ENCODE results near the gene RPS19BP1.
"Not testable (repeated sequence)": the region's sequence is repeated elsewhere in the genome, so short reads cannot be mapped to it uniquely, and the experiment has no call there.

Gene RPS19BP1

DNA sequence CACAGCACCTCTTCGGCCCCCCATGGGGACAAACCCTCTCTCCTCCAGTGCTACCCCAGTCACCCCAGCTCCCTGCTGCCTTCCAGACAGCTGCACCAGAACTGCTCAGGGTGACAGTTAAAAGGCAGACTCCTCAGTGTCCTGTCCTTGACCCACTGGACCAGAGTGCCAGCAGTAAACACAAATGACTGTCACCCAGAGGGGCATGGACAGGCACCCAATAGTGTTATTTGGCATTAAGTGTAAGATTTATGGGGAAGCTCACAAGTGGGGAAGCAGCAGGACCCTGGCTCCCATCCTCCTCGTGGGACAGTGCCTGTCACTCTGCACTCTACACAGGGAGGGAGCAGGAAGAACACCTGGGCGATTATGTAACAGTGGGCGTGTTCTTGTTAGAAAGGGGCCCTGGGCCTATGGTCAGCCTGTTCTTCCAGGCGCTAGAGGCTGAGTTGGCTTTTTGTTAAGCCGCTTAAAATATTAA is 5.0 kb downstream of the RPS19BP1 start:
- DNase-seq = no peak

DNA sequence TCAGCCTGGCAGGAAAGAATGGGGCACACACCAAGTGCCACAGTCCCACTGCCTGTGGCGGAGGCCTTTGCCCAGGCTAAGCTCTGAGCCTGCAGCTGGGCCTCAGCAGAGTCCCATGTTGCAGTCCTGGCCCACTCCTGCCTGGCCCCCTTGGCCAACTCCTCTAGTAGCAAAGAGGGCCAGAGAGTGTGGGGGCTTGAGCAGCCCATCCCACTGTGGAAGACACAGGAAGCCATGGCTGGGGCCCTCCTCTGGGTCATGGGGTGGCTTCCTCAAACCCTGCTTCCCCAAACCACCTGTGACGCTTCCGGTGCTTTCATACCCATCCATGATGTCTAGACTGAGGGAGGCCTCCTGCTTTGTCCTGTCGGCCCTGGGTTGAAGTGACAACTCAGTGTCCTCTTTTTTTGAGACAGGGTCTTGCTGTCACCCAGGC is 5.8 kb downstream of the RPS19BP1 start:
- DNase-seq = no peak

DNA sequence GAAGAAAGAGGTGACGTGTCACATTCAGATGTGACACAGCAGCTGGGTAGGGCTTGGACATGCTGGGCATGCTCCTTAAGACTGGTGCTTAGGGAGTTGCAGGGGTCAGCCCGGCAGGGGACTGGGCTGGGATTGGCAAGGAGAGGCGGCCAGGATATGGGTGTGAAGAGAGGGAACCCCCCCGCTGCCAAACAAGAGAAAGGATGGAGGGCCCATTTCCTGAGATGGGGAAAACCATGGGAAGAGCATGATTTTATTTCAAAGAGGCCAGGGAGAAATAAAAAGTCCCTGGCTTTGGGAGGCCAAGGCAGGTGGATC is 6.9 kb downstream of the RPS19BP1 start:
- no peak for DNase-seq

DNA sequence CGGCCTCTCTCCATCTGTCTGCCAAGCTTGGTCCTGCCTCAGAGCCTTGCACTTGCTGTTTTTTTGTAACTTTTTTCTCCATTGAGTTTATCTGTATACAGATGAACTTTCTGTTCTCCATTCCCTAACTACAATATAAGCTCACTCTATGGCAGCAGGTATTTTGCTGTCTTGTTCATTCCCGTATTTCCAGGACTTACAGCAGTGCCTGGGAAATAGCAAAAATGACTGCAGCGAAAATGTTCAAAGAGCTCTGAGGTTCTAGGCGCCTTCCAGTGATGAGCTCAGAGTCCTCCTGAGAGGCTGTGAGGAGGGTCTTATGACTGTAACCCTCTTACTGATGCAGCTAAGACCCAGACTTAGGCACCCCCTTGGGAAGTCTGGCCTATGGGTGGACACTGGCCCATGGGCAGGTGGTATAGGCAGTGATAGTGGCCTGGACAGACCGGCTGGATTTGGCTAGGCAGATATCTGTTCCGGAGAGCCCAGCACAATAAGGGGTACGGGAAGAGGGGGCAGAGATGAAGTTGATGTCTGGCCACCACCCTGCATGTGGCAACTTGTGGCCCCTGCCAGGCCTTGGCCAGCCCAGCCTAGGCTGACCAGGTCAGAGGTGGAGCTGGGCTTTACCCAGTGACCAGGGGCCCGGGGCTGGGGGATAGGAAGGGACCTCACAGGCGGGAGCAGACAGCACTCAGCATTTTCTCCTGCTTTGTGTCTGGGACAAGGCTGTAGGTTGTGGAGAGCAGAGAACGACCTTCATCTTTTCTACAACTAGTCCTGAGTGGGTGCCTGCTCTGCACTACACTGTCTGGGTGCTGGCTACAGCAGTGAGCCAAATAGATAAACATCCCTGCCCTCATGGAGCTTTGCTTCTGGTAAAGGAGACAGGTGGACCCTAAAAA is 7.5 kb downstream of the RPS19BP1 start:
- DNase-seq = no peak

DNA sequence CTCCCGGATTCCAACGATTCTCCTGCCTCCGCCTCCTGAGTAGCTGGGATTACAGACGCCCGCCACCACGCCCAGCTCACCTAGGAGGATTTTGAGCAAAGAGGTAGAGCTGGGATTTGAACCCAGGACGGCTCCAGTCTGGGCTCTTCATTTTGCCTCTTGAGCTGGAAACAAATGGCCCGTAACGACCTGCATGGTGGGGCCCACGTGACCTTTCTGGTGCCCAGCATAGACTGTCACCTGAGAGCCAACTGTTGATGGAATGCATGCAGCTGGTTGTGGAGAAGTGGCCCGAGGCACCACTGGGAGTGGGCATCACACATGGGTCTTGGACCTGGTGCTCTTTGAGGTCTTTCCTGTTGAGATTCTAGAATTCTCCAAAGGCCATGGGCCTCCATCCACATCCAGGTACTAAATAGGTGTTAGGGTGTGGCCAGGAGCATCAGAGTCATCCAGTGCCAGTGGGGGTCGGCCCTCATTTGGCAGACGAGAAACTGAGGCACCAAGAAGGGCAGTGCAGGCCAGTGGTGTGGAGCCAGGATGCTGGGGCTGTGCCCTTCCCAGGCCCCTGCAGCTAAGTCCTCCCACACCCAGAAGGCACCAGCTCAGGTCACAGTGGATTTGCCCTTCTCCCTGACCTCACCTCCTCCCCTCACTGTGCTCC is 8.3 kb downstream of the RPS19BP1 start:
- DNase-seq = no peak

DNA sequence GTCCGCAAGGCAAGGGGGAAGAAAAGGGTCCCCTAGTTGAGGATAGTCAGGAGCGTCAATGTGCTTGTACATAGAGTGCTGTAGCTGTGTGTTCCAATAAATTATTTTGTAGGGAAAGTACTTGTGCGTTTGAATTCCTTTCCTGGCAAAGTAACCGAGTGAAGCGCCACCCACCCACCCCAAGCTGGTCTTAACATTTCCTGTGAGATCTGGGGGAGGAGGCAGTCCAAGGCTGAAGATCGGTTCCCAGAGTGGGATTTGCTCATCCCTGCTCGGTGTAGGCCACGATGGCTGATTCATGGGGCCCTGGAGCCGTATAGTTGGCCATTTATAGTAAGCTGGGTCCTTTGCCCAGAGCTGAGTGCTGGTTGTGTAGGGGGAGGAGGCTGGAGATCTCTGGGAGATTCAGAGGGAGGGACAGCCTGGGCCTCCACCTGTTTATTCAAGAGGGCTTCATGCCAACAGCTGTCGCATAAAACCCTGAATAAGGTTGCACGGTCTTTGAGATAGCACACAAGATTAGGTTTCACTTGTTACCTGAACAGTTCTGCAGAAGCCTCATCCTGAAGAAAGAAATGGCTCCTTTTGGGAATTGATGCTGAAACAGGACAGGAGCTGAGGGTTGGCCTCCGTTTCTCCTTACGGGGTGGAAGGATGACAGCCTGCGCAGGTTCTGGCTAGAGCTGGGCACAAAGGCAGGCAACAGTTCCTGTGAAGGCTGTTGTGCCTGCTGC is 9.8 kb downstream of the RPS19BP1 start:
- DNase-seq = peak in 1 of 14 donors; percentile 56

DNA sequence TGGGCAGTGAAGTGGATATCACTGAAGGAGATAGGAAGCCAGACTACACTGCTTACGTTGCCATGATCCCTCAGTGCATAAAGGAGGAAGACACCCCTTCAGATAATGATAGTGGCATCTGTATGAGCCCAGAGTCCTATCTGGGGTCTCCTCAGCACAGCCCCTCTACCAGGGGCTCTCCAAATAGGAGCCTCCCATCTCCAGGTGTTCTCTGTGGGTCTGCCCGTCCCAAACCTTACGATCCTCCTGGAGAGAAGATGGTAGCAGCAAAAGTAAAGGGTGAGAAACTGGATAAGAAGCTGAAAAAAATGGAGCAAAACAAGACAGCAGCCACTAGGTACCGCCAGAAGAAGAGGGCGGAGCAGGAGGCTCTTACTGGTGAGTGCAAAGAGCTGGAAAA is 10.5 kb downstream of the RPS19BP1 start:
- DNase-seq = not testable (repeated sequence)

DNA sequence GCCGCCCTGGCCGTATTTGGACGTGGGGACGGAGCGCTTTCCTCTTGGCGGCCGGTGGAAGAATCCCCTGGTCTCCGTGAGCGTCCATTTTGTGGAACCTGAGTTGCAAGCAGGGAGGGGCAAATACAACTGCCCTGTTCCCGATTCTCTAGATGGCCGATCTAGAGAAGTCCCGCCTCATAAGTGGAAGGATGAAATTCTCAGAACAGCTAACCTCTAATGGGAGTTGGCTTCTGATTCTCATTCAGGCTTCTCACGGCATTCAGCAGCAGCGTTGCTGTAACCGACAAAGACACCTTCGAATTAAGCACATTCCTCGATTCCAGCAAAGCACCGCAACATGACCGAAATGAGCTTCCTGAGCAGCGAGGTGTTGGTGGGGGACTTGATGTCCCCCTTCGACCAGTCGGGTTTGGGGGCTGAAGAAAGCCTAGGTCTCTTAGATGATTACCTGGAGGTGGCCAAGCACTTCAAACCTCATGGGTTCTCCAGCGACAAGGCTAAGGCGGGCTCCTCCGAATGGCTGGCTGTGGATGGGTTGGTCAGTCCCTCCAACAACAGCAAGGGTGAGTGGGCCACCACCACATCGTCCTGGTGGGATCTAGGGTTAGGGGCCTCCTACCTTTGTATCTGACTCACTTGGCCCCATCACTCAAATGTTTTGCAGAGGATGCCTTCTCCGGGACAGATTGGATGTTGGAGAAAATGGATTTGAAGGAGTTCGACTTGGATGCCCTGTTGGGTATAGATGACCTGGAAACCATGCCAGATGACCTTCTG is 11.3 kb downstream of the RPS19BP1 start:
- DNase-seq = not testable (repeated sequence)

DNA sequence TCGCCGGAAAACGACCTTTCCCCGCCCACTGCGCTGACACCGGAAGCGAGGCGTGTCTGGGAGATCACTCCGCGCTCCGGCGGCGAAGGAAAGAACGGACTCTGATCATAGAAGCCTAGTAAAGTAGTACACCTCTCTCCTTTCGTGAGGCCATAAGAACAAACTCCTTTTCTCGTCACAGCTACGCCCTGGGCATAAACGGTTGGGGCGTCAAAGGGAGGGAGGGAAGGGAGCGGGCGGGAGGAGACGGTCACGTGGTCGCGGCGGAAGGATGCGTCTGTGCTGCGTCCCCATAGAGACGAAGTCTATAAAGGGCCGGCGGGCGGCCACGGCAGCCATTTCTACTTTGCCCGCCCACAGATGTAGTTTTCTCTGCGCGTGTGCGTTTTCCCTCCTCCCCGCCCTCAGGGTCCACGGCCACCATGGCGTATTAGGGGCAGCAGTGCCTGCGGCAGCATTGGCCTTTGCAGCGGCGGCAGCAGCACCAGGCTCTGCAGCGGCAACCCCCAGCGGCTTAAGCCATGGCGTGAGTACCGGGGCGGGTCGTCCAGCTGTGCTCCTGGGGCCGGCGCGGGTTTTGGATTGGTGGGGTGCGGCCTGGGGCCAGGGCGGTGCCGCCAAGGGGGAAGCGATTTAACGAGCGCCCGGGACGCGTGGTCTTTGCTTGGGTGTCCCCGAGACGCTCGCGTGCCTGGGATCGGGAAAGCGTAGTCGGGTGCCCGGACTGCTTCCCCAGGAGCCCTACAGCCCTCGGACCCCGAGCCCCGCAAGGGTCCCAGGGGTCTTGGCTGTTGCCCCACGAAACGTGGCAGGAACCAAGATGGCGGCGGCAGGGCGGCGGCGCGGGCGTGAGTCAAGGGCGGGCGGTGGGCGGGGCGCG is 12.1 kb downstream of the RPS19BP1 start, which contains the start of gene ATF4:
Gene ATF4, plus strand, starts transcription at position 337 of the 880 bp plus-strand sequence. CDS start 884 bp downstream, outside the sequence.
- DNase-seq = peak; percentile 54 to 99 (median 94)

DNA sequence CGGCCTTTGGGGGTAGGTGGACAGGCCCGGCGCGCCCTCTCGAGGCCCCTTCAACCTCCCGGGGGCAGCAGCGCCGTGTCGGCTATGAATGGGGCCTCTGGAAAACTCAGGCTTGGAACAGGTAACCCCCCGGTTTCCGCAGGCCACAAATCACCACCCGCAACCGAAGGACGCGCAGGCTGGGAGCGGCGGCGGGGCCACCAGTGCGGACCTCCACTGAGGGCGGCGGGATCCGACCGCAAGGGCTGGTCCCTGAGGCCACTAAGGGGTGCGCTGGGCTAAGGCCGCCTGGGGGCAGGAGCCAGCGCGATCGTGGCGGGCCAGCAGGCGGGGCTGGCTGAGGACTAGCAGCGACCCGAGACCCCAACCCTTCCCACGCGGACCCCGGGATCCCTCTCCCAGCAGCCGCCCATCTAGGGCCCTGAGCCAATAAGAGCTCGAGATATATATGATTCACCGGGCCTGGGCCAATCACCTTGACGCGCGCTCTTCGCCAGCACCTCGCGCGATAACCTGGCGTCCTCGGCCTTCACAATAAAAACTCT is 12.8 kb downstream of the RPS19BP1 start:
- peak in 9 of 14 donors; percentile 68 to 97 (median 81) for DNase-seq

DNA sequence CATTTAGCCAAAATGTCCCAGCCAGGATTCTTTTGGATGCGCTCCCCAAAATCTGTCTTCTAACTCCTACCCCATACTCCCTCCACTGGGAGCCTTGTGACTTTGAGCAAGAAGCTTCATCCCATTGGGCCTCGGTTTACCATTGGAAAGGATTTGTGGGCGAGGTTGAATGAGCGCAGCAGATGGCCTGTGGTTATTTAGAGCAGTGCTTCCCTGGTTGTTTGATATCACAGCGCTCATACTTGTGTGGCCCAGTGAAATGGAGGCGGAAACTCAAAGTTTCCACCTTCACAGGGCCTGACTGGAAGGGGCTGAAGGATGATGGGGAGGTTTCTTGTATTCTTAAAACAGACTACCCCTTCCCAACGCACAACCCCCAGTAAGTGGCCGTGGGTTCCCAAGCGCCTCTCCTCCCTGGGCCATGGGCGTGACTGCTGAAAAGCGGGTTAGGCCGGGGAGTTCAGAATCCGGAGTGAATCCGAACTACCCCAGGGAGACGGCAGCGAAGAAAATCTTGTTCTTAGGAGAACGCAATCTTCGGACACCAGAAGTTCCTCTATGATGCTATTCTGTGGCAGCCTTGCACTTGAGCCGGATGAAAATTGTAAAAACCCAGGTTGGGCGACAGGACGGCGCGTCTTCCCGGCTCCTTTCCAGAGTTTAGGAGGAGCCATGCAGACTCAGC is 13.4 kb downstream of the RPS19BP1 start:
- DNase-seq = no peak

DNA sequence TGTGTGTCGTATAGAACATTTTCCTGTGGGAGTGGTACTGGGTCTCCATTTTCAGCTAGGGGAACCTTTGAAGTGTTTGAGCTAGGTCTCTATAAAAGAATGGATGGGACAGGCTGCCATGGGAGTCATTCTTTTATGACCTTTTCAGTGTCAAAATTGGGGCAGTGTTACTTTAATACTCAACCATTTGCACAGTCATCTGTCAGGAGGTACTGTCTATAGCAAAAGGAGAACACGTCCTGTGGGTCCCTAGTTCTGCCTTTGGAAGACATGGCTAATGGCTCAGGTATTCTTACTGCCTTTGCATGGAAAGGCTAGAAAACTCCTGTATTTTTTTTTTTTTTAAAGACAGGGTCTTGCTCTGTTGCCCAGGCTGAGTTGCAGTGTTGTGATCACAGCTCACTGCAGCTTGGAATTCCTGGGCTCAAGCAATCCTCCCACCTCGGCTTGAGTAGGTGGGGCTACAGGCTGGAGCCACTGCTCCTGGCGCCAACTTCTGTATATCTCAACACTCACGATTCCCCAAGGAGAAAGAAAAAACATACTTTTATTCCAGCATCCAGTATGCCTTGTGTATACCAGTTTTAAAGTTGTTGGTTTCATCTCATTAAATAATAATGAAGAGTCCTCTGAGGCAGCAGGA is 14.3 kb downstream of the RPS19BP1 start:
- DNase-seq = no peak

DNA sequence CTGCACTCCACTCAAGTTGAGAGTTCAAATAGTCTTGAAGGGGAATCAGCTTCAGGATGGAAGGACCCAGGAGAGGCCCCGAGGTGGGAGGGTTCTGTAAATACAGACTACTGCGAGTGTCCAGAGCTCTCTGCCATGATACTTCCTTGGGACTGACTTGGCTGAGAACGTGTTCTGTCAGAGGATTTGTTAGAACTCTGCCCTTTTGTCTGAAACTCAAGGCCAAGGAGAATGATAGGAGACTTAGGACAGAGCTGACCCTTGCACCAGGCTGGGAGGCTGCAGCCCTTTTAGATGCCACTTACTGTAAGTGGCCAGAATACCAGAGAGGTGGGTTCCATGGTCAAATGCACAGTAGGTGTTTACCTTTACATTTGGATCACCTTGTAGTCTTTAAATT is 15.1 kb downstream of the RPS19BP1 start:
- DNase-seq = no peak

DNA sequence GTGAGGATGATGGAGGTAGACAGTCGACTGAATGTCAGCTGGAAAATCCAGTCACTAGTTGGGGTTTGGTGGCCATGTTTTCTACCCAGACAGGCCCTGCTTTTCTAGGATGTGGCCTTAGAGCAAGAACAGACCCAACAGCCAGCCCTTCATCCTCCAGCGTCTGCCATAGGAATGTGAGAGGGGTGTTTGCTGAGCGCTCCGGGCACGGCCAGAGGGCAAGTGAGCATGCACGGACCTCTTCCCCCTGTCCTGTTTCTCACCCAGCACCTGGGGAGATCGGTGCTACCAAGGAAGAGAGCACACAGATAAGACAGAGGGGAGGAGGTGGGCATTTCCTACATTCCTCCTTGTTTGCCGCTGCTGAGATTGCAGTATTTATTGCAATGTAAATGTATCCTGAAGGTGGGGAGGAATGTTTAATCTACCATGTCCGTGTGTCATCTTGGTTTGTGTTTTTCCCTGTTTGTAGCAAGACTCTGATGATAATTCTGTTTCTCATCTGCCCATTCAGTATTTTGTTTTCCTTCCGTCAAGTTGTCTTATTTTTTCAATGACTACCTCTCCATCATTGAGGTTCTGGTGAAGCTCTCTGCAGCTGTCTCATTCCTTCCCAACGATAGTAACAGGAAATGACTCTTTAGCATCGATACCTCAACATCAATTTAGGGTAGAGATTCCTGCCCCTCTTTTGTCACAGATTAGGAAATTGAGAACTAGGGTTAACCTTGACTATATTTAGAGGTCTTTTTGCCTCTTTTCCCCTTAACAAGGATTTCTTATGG is 17.1 kb downstream of the RPS19BP1 start:
- no peak for DNase-seq

DNA sequence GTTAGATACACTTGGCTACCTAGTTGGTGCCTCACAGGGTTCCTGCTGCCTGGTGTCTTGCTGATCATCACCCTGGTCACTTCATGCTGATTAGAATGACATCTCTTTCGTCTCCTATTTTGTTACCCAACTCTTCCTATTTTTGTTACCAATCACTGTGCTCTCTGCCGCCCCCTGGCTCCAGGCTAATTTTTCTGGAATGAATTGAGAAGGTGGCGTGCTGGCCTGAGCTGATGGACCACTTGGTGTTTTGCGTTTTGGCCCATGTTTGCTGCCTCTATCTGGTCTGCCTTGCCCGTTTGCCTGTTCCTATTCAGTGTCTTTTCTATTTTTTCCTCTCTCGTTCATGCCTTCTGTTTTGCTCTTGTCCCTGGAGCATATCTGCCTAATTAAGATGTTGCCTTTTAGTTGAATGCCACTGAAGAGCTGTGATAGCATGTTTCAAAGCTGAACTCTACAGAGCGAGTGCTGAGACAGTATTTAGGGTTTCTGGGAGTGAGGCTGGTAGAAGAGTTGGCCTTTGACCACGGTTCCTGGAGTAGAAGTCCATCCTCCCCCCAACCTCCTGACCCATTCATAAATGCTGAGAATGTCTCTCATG is 18.1 kb downstream of the RPS19BP1 start:
- peak in 8 of 14 donors; percentile 31 to 52 (median 38) for DNase-seq

DNA sequence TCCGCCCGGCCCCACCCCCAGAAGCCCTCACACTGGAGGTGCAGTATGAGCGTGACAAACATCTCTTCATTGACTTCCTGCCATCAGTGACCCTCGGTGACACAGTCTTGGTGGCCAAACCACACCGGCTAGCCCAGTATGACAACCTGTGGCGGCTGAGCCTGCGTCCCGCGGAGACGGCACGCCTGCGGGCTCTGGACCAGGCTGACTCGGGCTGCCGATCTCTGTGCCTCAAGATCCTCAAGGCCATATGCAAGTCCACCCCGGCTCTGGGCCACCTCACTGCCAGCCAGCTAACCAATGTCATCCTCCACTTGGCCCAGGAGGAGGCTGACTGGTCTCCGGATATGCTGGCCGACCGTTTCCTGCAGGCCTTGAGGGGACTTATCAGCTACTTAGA is 18.8 kb downstream of the RPS19BP1 start:
- no peak for DNase-seq

DNA sequence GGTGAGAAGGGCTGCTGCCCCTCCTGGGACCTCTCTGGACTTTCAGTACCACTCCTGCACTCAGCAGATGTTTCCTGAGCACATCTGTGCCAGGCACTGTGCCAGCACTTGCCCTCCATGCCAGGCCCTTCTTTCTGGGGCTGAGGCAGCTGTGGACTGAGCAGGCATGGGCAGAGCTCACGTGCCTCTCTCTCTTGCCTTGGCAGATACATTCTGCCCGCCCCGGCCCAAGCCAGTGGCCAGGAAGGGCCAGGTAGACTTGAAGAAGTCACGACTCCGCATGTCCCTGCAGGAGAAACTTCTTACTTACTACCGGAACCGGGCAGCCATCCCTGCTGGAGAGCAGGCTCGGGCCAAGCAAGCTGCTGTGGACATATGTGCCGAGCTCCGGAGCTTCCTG is 20.5 kb downstream of the RPS19BP1 start:
- DNase-seq = no peak

DNA sequence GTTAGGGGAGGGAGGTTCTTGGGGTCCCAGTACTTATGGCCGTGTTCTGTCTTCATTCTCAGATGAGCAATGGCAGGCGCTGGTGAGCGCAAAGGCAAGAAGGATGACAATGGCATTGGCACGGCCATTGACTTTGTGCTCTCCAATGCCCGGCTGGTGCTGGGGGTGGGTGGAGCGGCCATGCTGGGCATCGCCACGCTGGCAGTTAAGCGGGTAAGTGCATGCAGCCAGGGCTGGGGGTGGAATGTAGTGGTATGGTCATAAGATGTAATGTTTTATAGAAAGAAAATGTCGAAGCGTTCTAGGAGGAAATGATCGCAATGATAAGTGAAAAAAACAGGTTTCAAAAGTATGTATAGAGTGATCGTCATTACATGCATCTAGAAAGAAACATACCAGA is 21.3 kb downstream of the RPS19BP1 start:
- no peak for DNase-seq
